ENCODE measurements around the gene LYPD4.

Gene LYPD4

DNA sequence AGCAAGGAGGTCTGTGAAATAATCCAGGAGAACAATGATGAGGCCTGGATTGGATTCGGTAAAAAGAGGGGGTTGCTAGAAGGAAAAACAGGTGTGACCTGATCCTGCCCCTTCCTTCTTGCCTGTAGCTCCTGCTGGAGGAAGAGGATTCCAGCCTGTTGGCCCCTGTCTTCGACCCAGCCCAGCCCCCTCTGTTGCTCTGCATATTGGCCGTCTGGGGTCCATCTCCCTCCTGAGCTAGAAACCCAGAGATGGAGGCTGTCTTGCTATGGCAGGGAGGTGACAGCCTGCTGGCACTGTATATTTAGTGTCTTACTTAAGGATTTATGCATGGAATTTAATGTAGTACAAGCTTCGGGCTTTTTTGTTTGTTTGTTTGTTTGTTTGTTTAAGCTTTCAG, 7.0 kb upstream of the LYPD4 start:
- Histone ChIP-seq H3K4me1 (ENCODE audit: control insufficient read depth, insufficient read depth, low read length, poor library complexity, severe bottlenecking) (no peaks in the 10 kb centered on the region), H3K27ac (ENCODE audit: insufficient read depth, low read length, poor library complexity, severe bottlenecking) (no peak overlapping the region), H3K27me3 (replicated peaks; ENCODE audit: control insufficient read depth, insufficient read depth, low read length, poor library complexity, severe bottlenecking) (no peaks in the 10 kb centered on the region), H3K36me3 (ENCODE audit: control insufficient read depth, insufficient read depth, low read length) (no peaks in the 10 kb centered on the region), H3K4me3 (ENCODE audit: insufficient read depth, low read depth, low read length, poor library complexity, severe bottlenecking) (no peak overlapping the region), H3K9me3 (ENCODE audit: control insufficient read depth, low read length) (no peaks in the 10 kb centered on the region)
- DNase-seq: no peak

DNA sequence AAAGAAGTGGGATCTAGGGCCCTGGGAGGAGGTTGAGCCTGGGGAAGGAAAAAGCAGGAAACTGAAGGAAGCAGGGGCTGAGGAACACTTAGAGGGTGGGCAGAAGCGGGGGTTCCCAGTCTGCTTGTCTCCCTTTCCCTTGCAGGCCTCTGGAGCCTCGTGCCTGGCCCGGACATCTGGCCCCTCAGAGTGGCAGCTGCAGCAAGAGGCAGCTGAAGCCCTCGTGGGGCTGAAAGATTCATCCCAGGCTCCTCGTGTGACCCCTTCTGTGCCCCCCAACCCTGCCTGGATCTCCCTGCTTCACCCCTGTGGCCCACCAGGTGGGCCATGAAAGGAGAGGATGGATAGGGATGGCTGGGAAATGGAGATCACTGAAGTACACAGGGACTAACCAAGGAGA, 5.9 kb upstream of the LYPD4 start:
- H3K27me3 ChIP-seq (replicated peaks; ENCODE audit: control insufficient read depth, insufficient read depth, low read length, poor library complexity, severe bottlenecking): no peaks in the 10 kb centered on the region
- no peak overlapping the region for H3K27ac ChIP-seq (ENCODE audit: insufficient read depth, low read length, poor library complexity, severe bottlenecking)
- no peaks in the 10 kb centered on the region for H3K9me3 ChIP-seq (ENCODE audit: control insufficient read depth, low read length)
- no peaks in the 10 kb centered on the region for H3K4me1 ChIP-seq (ENCODE audit: control insufficient read depth, insufficient read depth, low read length, poor library complexity, severe bottlenecking)
- no peak for DNase-seq
- no peak overlapping the region for H3K4me3 ChIP-seq (ENCODE audit: insufficient read depth, low read depth, low read length, poor library complexity, severe bottlenecking)
- H3K36me3 ChIP-seq (ENCODE audit: control insufficient read depth, insufficient read depth, low read length): no peaks in the 10 kb centered on the region

DNA sequence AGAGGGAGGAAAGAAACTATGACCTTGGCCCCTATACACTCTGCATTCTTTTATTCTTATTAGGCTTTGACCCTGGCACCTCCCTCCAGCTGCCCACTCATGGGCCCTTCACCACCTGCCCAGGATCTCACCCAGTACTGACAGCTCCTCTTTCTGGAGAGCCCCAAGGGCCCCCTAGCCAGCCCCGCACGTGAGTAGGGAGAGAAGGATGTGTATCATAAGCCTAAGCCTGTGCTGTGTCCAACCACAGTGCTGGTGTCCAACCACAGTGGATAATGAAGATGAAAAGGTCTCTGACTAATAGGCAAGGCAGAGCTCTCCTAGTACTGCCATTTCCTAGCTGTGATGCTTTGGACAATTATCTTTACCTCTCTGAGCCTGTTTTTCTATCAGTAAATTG, 4.6 kb upstream of the LYPD4 start:
- Histone ChIP-seq H3K4me3 (ENCODE audit: insufficient read depth, low read depth, low read length, poor library complexity, severe bottlenecking) (no peak overlapping the region), H3K4me1 (ENCODE audit: control insufficient read depth, insufficient read depth, low read length, poor library complexity, severe bottlenecking) (no peaks in the 10 kb centered on the region), H3K36me3 (ENCODE audit: control insufficient read depth, insufficient read depth, low read length) (no peaks in the 10 kb centered on the region), H3K9me3 (ENCODE audit: control insufficient read depth, low read length) (no peaks in the 10 kb centered on the region), H3K27ac (ENCODE audit: insufficient read depth, low read length, poor library complexity, severe bottlenecking) (no peak overlapping the region), H3K27me3 (replicated peaks; ENCODE audit: control insufficient read depth, insufficient read depth, low read length, poor library complexity, severe bottlenecking) (no peaks in the 10 kb centered on the region)
- DNase-seq: no peak

DNA sequence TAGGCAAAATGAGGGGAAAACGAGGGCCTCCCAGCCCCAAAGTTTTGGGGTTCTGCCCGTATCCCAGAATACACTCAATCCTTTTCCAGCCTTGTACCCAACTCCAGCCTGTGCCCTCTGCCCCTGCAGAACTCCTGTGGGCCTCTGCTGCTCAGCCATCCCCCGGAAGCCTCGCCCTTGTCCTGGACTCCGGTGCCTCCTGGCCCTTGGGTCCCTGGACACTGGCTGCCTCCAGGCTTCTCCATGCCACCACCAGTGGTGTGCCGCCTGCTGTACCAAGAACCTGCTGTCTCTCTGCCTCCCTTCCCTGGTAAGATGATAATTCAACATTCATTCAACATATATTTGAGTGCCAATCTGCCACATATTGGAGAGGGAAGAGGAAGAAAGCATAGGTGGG, 4.2 kb upstream of the LYPD4 start:
- Histone ChIP-seq H3K4me3 (ENCODE audit: insufficient read depth, low read depth, low read length, poor library complexity, severe bottlenecking) (no peak overlapping the region), H3K27ac (ENCODE audit: insufficient read depth, low read length, poor library complexity, severe bottlenecking) (no peak overlapping the region), H3K36me3 (ENCODE audit: control insufficient read depth, insufficient read depth, low read length) (no peaks in the 10 kb centered on the region), H3K9me3 (ENCODE audit: control insufficient read depth, low read length) (no peaks in the 10 kb centered on the region), H3K4me1 (ENCODE audit: control insufficient read depth, insufficient read depth, low read length, poor library complexity, severe bottlenecking) (no peaks in the 10 kb centered on the region), H3K27me3 (replicated peaks; ENCODE audit: control insufficient read depth, insufficient read depth, low read length, poor library complexity, severe bottlenecking) (no peaks in the 10 kb centered on the region)
- DNase-seq: no peak

DNA sequence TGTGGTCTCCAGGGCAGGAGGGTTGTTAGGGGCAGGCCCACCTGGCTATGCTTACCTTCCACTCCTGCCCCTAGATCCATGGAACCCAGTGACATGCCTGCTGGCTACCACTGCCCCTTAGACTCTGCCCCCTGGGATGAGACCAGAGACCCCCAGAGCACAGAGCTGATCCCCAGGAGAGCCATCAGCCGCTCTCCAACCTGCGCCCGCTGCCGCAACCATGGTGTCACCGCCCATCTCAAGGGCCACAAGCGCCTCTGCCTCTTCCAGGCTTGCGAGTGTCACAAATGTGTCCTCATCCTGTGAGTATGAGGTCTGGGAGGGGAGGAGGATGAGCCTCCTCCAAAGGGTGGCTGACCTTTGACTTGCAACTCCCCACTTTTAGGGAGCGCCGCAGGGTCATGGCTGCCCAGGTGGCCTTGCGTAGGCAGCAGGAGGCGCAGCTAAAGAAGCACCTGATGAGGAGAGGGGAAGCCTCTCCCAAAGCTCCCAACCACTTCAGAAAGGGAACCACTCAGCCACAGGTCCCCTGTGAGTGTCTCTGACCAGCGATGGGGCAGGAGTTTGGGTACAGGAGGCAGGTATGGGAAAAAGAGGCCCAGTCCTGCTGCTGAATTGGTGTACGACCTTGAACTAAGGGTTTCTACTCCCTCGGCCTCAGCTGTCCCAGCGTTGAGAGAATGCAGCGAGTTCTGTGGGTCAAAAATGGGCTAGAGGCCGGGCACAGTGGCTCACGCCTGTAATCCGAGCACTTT, 3.0 kb upstream of the LYPD4 start:
- Histone ChIP-seq H3K9me3 (ENCODE audit: control insufficient read depth, low read length) (no peaks in the 10 kb centered on the region), H3K36me3 (ENCODE audit: control insufficient read depth, insufficient read depth, low read length) (no peaks in the 10 kb centered on the region), H3K27me3 (replicated peaks; ENCODE audit: control insufficient read depth, insufficient read depth, low read length, poor library complexity, severe bottlenecking) (no peaks in the 10 kb centered on the region), H3K4me3 (ENCODE audit: insufficient read depth, low read depth, low read length, poor library complexity, severe bottlenecking) (no peak overlapping the region), H3K4me1 (ENCODE audit: control insufficient read depth, insufficient read depth, low read length, poor library complexity, severe bottlenecking) (no peaks in the 10 kb centered on the region), H3K27ac (ENCODE audit: insufficient read depth, low read length, poor library complexity, severe bottlenecking) (no peak overlapping the region)
- no peak for DNase-seq

DNA sequence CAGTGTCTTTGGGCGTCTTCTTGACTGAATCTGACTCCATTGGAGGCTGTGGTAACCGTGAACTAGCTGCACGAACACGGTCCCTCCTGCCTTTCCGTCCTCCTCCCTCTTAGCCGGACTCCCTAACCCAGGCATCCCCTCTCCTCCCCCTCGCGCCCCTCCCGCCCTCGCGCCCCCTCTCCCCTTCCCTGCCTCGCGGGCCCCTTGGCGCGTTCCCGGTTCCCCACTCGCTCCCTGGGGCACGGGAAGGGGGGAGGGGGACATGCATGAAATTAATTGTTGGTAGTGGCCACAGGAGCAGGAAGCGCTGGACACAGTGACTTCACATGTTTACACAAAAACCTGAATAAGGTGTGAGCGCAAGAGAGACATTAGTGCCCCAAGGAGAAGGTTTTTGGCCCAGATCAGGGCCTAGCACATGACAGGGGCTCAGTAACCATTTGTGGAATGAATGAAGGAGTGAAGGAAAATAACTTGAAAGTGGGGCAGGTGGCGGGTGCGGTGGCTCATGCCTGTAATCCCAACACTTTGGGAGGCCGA, 638 bp upstream of the LYPD4 start:
- no peak overlapping the region for H3K4me3 ChIP-seq (ENCODE audit: insufficient read depth, low read depth, low read length, poor library complexity, severe bottlenecking)
- no peak overlapping the region for H3K27ac ChIP-seq (ENCODE audit: insufficient read depth, low read length, poor library complexity, severe bottlenecking)
- H3K4me1 ChIP-seq (ENCODE audit: control insufficient read depth, insufficient read depth, low read length, poor library complexity, severe bottlenecking): no peaks in the 10 kb centered on the region
- no peaks in the 10 kb centered on the region for H3K9me3 ChIP-seq (ENCODE audit: control insufficient read depth, low read length)
- no peaks in the 10 kb centered on the region for H3K27me3 ChIP-seq (replicated peaks; ENCODE audit: control insufficient read depth, insufficient read depth, low read length, poor library complexity, severe bottlenecking)
- no peak for DNase-seq
- no peaks in the 10 kb centered on the region for H3K36me3 ChIP-seq (ENCODE audit: control insufficient read depth, insufficient read depth, low read length)

DNA sequence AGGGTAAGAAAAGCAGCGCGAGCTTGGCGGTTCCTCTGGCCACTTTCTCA, 343 bp upstream of the LYPD4 start, which contains the start of gene DMRTC2:
TSS of gene DMRTC2 (plus strand) at position 42 of the 50 bp plus-strand sequence. CDS start 2,387 bp downstream, outside the sequence.
- Histone ChIP-seq H3K9me3 (ENCODE audit: control insufficient read depth, low read length) (no peaks in the 10 kb centered on the region), H3K4me1 (ENCODE audit: control insufficient read depth, insufficient read depth, low read length, poor library complexity, severe bottlenecking) (no peaks in the 10 kb centered on the region), H3K27me3 (replicated peaks; ENCODE audit: control insufficient read depth, insufficient read depth, low read length, poor library complexity, severe bottlenecking) (no peaks in the 10 kb centered on the region), H3K4me3 (ENCODE audit: insufficient read depth, low read depth, low read length, poor library complexity, severe bottlenecking) (no peak within 1 kb of the TSS), H3K27ac (ENCODE audit: insufficient read depth, low read length, poor library complexity, severe bottlenecking) (no peak within 1 kb of the TSS), H3K36me3 (ENCODE audit: control insufficient read depth, insufficient read depth, low read length) (no peaks in the 10 kb centered on the region)
- DNase-seq: no peak

DNA sequence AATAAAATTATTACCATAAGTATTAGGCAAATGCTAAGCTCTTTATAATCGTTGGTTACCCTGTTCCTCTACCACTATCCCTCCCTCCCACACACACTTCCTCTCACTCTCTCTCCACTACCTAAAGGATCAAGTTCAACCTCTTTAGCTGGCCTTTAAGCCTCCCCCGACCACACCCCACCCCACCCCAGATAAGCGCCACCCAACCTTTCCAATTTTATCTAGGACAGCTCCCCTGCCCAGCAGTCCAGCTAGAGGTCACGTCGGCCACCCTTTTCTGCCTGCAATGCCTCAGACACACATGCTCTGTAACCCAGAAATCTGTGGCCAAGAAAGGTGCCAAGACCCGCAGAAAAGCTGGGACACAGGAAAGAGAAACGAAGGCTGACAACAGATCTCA, 1.1 kb downstream of the LYPD4 start:
- H3K36me3 ChIP-seq (ENCODE audit: control insufficient read depth, insufficient read depth, low read length): no peaks in the 10 kb centered on the region
- no peak overlapping the region for H3K4me3 ChIP-seq (ENCODE audit: insufficient read depth, low read depth, low read length, poor library complexity, severe bottlenecking)
- no peak for DNase-seq
- H3K9me3 ChIP-seq (ENCODE audit: control insufficient read depth, low read length): no peaks in the 10 kb centered on the region
- no peaks in the 10 kb centered on the region for H3K27me3 ChIP-seq (replicated peaks; ENCODE audit: control insufficient read depth, insufficient read depth, low read length, poor library complexity, severe bottlenecking)
- H3K4me1 ChIP-seq (ENCODE audit: control insufficient read depth, insufficient read depth, low read length, poor library complexity, severe bottlenecking): no peaks in the 10 kb centered on the region
- H3K27ac ChIP-seq (ENCODE audit: insufficient read depth, low read length, poor library complexity, severe bottlenecking): no peak overlapping the region

DNA sequence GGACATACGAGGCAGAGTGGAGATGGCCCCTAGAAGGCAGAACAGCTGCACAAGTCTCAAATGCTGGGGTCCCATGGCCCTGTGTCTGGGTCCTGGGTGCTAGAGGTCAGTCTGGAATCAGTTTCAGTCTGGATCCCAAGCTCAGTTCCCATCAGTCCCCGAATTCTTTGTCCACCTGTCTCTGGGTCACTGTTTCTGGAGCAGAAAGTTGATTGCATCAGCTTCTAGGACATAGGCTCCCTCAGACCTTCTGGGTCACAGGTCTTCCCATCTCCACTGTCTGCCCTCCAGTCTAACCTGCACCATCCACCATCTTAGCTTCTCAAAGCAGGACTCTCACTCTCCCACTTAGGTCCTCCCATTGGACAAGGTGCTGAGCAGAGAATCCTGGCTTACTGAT, 5.3 kb downstream of the LYPD4 start:
- H3K27me3 ChIP-seq (replicated peaks; ENCODE audit: control insufficient read depth, insufficient read depth, low read length, poor library complexity, severe bottlenecking): peaks cover 8% of the 10 kb centered on the region
- no peak overlapping the region for H3K4me3 ChIP-seq (ENCODE audit: insufficient read depth, low read depth, low read length, poor library complexity, severe bottlenecking)
- no peak overlapping the region for H3K27ac ChIP-seq (ENCODE audit: insufficient read depth, low read length, poor library complexity, severe bottlenecking)
- H3K36me3 ChIP-seq (ENCODE audit: control insufficient read depth, insufficient read depth, low read length): no peaks in the 10 kb centered on the region
- no peaks in the 10 kb centered on the region for H3K4me1 ChIP-seq (ENCODE audit: control insufficient read depth, insufficient read depth, low read length, poor library complexity, severe bottlenecking)
- no peak for DNase-seq
- H3K9me3 ChIP-seq (ENCODE audit: control insufficient read depth, low read length): no peaks in the 10 kb centered on the region

DNA sequence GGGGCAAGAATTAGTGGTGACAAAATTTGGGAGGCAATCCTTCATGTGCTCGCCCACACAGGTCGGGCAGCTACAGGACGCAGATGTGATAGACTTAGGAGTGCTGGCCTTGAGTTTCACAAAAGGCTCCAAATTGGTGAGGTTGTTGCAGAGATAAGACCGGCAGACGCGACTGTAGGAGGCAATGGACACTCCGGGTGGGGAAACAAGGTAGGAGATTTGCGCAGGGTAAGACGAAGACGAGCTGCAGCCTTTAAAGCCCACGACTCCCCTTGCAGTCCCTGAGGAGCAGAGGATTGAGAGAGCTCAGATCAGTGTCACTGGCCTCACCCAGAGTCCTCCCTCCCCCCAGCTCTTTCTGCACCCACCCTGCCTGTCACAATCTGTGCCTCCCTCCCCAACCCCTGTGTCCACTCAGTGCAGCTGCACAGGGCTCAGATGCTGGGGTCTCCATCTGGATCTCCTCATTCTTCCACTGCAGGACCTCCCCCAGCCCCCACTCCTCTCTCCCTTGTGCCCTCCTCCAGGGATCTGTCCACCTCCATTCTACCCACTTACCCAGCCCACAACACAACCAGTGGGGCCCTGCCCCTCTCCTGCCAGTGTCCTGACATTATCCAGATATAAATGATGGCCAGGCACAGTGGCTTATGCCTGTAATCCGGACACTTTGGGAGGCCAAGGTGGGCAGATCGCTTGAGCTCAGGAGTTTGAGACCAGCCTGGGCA, 6.3 kb downstream of the LYPD4 start:
- no peaks in the 10 kb centered on the region for H3K4me1 ChIP-seq (ENCODE audit: control insufficient read depth, insufficient read depth, low read length, poor library complexity, severe bottlenecking)
- no peaks in the 10 kb centered on the region for H3K36me3 ChIP-seq (ENCODE audit: control insufficient read depth, insufficient read depth, low read length)
- H3K27me3 ChIP-seq (replicated peaks; ENCODE audit: control insufficient read depth, insufficient read depth, low read length, poor library complexity, severe bottlenecking): peaks cover 8% of the 10 kb centered on the region
- no peak overlapping the region for H3K27ac ChIP-seq (ENCODE audit: insufficient read depth, low read length, poor library complexity, severe bottlenecking)
- no peak overlapping the region for H3K4me3 ChIP-seq (ENCODE audit: insufficient read depth, low read depth, low read length, poor library complexity, severe bottlenecking)
- no peak for DNase-seq
- no peaks in the 10 kb centered on the region for H3K9me3 ChIP-seq (ENCODE audit: control insufficient read depth, low read length)
